ENCODE data around the gene TBC1D22A.
A peak's percentile ranks its signal among the peaks of the same experiment; 100 is the strongest.

The TBC1D22A gene

GRCh38 chr22:46860562-46860961 lies 98.1 kb downstream of the TBC1D22A start:
- no peak for DNase-seq (ENCODE audit: low spot score)

- no peak for DNase-seq (ENCODE audit: low spot score)
Measured at GRCh38 chr22:46861468-46862367, 99.3 kb downstream of the TBC1D22A start.

- no peak for DNase-seq (ENCODE audit: low spot score)
Measured at GRCh38 chr22:46862418-46863324, 100.2 kb downstream of the TBC1D22A start.

GRCh38 chr22:46863794-46864193 lies 101.3 kb downstream of the TBC1D22A start:
- no peak for DNase-seq (ENCODE audit: low spot score)

GRCh38 chr22:46864314-46865051 lies 102.0 kb downstream of the TBC1D22A start:
- no peak for DNase-seq (ENCODE audit: low spot score)

GRCh38 chr22:46865052-46865434 lies 102.6 kb downstream of the TBC1D22A start:
- no peak for DNase-seq (ENCODE audit: low spot score)

GRCh38 chr22:46865642-46866041 lies 103.2 kb downstream of the TBC1D22A start:
- no peak for DNase-seq (ENCODE audit: low spot score)

- DNase-seq (ENCODE audit: low spot score) = peak; percentile 88
Measured at GRCh38 chr22:46866591-46866990, 104.1 kb downstream of the TBC1D22A start.

GRCh38 chr22:46867106-46867505 lies 104.7 kb downstream of the TBC1D22A start:
- no peak for DNase-seq (ENCODE audit: low spot score)

- no peak for DNase-seq (ENCODE audit: low spot score)
Measured at GRCh38 chr22:46869329-46869728, 106.9 kb downstream of the TBC1D22A start.

- no peak for DNase-seq (ENCODE audit: low spot score)
Measured at GRCh38 chr22:46869831-46870441, 107.5 kb downstream of the TBC1D22A start.

- DNase-seq (ENCODE audit: low spot score) = no peak
Measured at GRCh38 chr22:46871826-46872225, 109.4 kb downstream of the TBC1D22A start.

- no peak for DNase-seq (ENCODE audit: low spot score)
Measured at GRCh38 chr22:46875089-46875488, 112.6 kb downstream of the TBC1D22A start.

GRCh38 chr22:46876357-46876934 lies 114.0 kb downstream of the TBC1D22A start:
- DNase-seq (ENCODE audit: low spot score) = no peak

GRCh38 chr22:46878191-46878948 lies 115.9 kb downstream of the TBC1D22A start:
- DNase-seq (ENCODE audit: low spot score) = no peak

- DNase-seq (ENCODE audit: low spot score) = no peak
Measured at GRCh38 chr22:46879083-46879482, 116.6 kb downstream of the TBC1D22A start.

- peak; percentile 23 for DNase-seq (ENCODE audit: low spot score)
Measured at GRCh38 chr22:46881373-46882118, 119.1 kb downstream of the TBC1D22A start.

GRCh38 chr22:46883092-46883910 lies 120.9 kb downstream of the TBC1D22A start:
- no peak for DNase-seq (ENCODE audit: low spot score)

- DNase-seq (ENCODE audit: low spot score) = no peak
Measured at GRCh38 chr22:46884365-46884764, 121.9 kb downstream of the TBC1D22A start.

Measured in hepatic stellate cell (primary cell).